Stimulated activated naive CD8-positive, alpha-beta T cell treated with anti-CD3 and anti-CD28 coated beads, Interleukin-15, amount 100 ng/mL, for 72 hours (primary cell): Measurements from ENCODE around the gene TRUB1.

ENCODE experiments used
- ATAC-seq: fragments of 150-1000 bp; cut with Tn5 transposase; 2 replicates; pipeline ENCODE4 v1.10.0; 2021; ENCODE audit warnings: mild to moderate bottlenecking, moderate library complexity
- DNase-seq, 2 donors: peaks; one replicate each; pipeline ENCODE4 v3.0.0; 2021 to 2022
- H3K27ac Mint-ChIP-seq, 2 donors: one replicate each; pipeline ENCODE4 v1.8.0; 2022; ENCODE audit warnings: mild to moderate bottlenecking in 2 of 2, mixed read lengths in 2 of 2, moderate library complexity in 2 of 2
- H3K27me3 Mint-ChIP-seq: one replicate; pipeline ENCODE4 v1.8.0; 2022; ENCODE audit warnings: mixed read lengths
- H3K4me1 Mint-ChIP-seq: one replicate; pipeline ENCODE4 v1.8.0; 2022; ENCODE audit warnings: mild to moderate bottlenecking, mixed read lengths
- H3K4me3 Mint-ChIP-seq, 2 donors: one replicate each; pipeline ENCODE4 v1.8.0; 2022; ENCODE audit warnings: mild to moderate bottlenecking in 2 of 2, mixed read lengths in 2 of 2, moderate library complexity in 1 of 2
- H3K9me3 Mint-ChIP-seq, 2 donors: one replicate each; pipeline ENCODE4 v1.8.0; 2022; ENCODE audit warnings: mixed read lengths in 2 of 2

The TRUB1 gene

GRCh38 chr10:114943000-114943399 is 5.0 kb downstream of the TRUB1 start:
- Mint-ChIP-seq H3K4me1 (peaks cover 29% of the 10 kb centered on the region), H3K9me3 (no peaks in the 10 kb centered on the region), H3K4me3 (no peak overlapping the region), H3K27ac (no peak overlapping the region), H3K27me3 (no peaks in the 10 kb centered on the region)
- DNase-seq (no peak), ATAC-seq (no peak)

GRCh38 chr10:114953047-114953446 is 15.1 kb downstream of the TRUB1 start:
- Mint-ChIP-seq H3K9me3 (no peaks in the 10 kb centered on the region), H3K4me1 (peaks cover 33% of the 10 kb centered on the region), H3K27ac (no peak overlapping the region), H3K27me3 (no peaks in the 10 kb centered on the region), H3K4me3 (no peak overlapping the region)
- ATAC-seq (no peak), DNase-seq (no peak)

- no peak for DNase-seq
- ATAC-seq = no peak
- Mint-ChIP-seq H3K9me3 (no peaks in the 10 kb centered on the region), H3K27me3 (no peaks in the 10 kb centered on the region), H3K4me3 (no peak overlapping the region), H3K4me1 (peaks cover 19% of the 10 kb centered on the region), H3K27ac (no peak overlapping the region)
Observed at GRCh38 chr10:114955984-114956383, 18.0 kb downstream of the TRUB1 start.

- H3K27ac Mint-ChIP-seq = no peak overlapping the region
- H3K27me3 Mint-ChIP-seq = no peaks in the 10 kb centered on the region
- DNase-seq = no peak
- no peaks in the 10 kb centered on the region for H3K9me3 Mint-ChIP-seq
- H3K4me1 Mint-ChIP-seq = peaks cover 19% of the 10 kb centered on the region
- H3K4me3 Mint-ChIP-seq = peak overlapping the region in 1 of 2 donors; percentile 19
- ATAC-seq = no peak
Observed at GRCh38 chr10:114956466-114956865, 18.5 kb downstream of the TRUB1 start.

- Mint-ChIP-seq H3K4me3 (no peak overlapping the region), H3K4me1 (peaks cover 19% of the 10 kb centered on the region), H3K27me3 (no peaks in the 10 kb centered on the region), H3K27ac (no peak overlapping the region), H3K9me3 (no peaks in the 10 kb centered on the region)
- DNase-seq (no peak), ATAC-seq (no peak)
Observed at GRCh38 chr10:114957122-114957521, 19.1 kb downstream of the TRUB1 start.

GRCh38 chr10:114957673-114958072 is 19.7 kb downstream of the TRUB1 start:
- no peak overlapping the region for H3K4me3 Mint-ChIP-seq
- no peak overlapping the region for H3K27ac Mint-ChIP-seq
- ATAC-seq (no peak), DNase-seq (no peak)
- no peaks in the 10 kb centered on the region for H3K27me3 Mint-ChIP-seq
- H3K9me3 Mint-ChIP-seq = peaks cover 0 to 4% of the 10 kb centered on the region in 2 donors
- peaks cover 19% of the 10 kb centered on the region for H3K4me1 Mint-ChIP-seq

- Mint-ChIP-seq H3K27ac (no peak overlapping the region), H3K27me3 (no peaks in the 10 kb centered on the region), H3K9me3 (peaks cover 0 to 9% of the 10 kb centered on the region in 2 donors), H3K4me1 (peaks cover 14% of the 10 kb centered on the region), H3K4me3 (no peak overlapping the region)
- ATAC-seq (no peak), DNase-seq (no peak)
Observed at GRCh38 chr10:114962441-114962840, 24.4 kb downstream of the TRUB1 start.

- Mint-ChIP-seq H3K4me3 (no peak overlapping the region), H3K4me1 (peaks cover 12% of the 10 kb centered on the region), H3K27me3 (no peaks in the 10 kb centered on the region), H3K27ac (no peak overlapping the region), H3K9me3 (peaks cover 0 to 9% of the 10 kb centered on the region in 2 donors)
- no peak for DNase-seq
- ATAC-seq = no peak
Observed at GRCh38 chr10:114963908-114964307, 25.9 kb downstream of the TRUB1 start.

GRCh38 chr10:114967071-114967470 is 29.1 kb downstream of the TRUB1 start:
- ATAC-seq (no peak), DNase-seq (no peak)
- Mint-ChIP-seq H3K27me3 (no peaks in the 10 kb centered on the region), H3K4me1 (peaks cover 23% of the 10 kb centered on the region), H3K27ac (no peak overlapping the region), H3K9me3 (peaks cover 0 to 9% of the 10 kb centered on the region in 2 donors), H3K4me3 (no peak overlapping the region)

- peaks cover 17% of the 10 kb centered on the region for H3K4me1 Mint-ChIP-seq
- H3K27ac Mint-ChIP-seq = peak overlapping the region in 1 of 2 donors; percentile 31
- H3K27me3 Mint-ChIP-seq = no peaks in the 10 kb centered on the region
- no peaks in the 10 kb centered on the region for H3K9me3 Mint-ChIP-seq
- no peak overlapping the region for H3K4me3 Mint-ChIP-seq
- DNase-seq (no peak), ATAC-seq (peak; percentile 62)
Observed at GRCh38 chr10:114970515-114970914, 32.5 kb downstream of the TRUB1 start.

DNA sequence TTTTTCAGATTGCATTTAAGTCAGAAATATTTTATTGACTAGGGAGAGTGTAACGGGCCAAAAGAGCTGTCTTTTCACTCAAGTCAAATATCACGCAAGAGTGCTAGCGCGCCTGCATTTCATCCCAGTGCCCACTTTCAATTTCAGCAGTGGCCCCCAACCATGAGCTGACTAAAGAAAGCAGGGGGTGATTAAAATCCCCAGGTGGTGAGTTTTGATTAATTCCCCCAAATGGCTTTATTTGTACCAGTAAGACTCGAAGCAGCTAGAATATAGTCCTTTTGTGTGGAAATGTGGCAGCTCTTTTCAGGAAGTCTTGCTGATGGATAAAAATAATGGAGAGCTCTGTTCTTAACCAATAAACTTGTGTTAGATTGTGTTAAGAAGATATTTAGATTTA is 35.3 kb downstream of the TRUB1 start:
- Mint-ChIP-seq H3K27me3 (no peaks in the 10 kb centered on the region), H3K27ac (no peak overlapping the region), H3K4me1 (peaks cover 11% of the 10 kb centered on the region), H3K4me3 (no peak overlapping the region), H3K9me3 (no peaks in the 10 kb centered on the region)
- ATAC-seq (no peak), DNase-seq (no peak)

GRCh38 chr10:114973997-114974396 is 36.0 kb downstream of the TRUB1 start:
- no peak overlapping the region for H3K27ac Mint-ChIP-seq
- no peak overlapping the region for H3K4me3 Mint-ChIP-seq
- H3K27me3 Mint-ChIP-seq = no peaks in the 10 kb centered on the region
- H3K9me3 Mint-ChIP-seq = no peaks in the 10 kb centered on the region
- no peak for DNase-seq
- no peak for ATAC-seq
- H3K4me1 Mint-ChIP-seq = peaks cover 11% of the 10 kb centered on the region

DNA sequence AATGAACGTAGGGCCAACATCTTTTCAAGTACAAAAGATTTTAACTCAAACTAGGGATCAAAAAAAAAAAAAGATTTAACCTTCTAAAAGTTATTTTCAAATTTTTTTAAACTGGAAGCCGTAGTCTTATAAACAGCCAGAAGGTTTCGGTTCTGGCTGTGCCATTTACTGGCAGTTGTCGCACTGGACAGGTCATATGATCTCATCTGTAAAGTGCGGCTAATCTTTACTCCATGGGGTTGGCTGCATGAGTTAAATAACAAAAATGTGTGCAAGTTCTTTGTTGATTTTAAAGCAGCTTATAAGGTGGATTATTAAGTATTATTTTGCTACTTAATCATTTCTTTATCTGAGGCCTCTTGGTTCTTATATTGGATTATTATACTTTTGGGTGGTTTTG is 36.6 kb downstream of the TRUB1 start:
- Mint-ChIP-seq H3K4me1 (peaks cover 8% of the 10 kb centered on the region), H3K27me3 (no peaks in the 10 kb centered on the region), H3K9me3 (no peaks in the 10 kb centered on the region), H3K4me3 (no peak overlapping the region), H3K27ac (no peak overlapping the region)
- no peak for DNase-seq
- no peak for ATAC-seq

- no peaks in the 10 kb centered on the region for H3K9me3 Mint-ChIP-seq
- H3K27me3 Mint-ChIP-seq = no peaks in the 10 kb centered on the region
- no peak for ATAC-seq
- peaks cover 6% of the 10 kb centered on the region for H3K4me1 Mint-ChIP-seq
- H3K27ac Mint-ChIP-seq = no peak overlapping the region
- no peak for DNase-seq
- no peak overlapping the region for H3K4me3 Mint-ChIP-seq
Observed at GRCh38 chr10:114975091-114975490, 37.1 kb downstream of the TRUB1 start.

GRCh38 chr10:114982989-114983388 is 45.0 kb downstream of the TRUB1 start:
- Mint-ChIP-seq H3K27ac (no peak overlapping the region), H3K9me3 (peaks cover 19 to 32% of the 10 kb centered on the region in 2 donors), H3K27me3 (no peaks in the 10 kb centered on the region), H3K4me1 (no peaks in the 10 kb centered on the region), H3K4me3 (no peak overlapping the region)
- ATAC-seq (no peak), DNase-seq (no peak)

DNA sequence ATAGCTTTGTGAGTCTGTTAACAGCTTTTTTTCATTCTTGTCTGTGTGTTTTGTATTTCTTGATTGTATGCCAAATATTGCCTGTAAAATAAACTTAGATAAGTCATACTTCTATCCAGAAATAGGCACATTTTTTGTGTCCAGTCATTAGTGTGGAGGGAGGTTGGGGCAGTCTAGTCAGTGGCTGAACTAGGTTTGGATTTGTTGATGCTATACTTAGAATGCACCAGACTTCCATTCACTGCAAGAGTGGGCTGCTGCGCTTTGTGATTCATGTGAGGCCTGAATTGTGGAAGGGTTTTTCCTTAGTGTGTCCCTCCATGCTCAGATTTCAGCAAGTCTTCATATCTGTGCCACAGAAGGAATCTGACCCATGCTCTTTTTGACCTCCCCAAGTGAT is 50.0 kb downstream of the TRUB1 start:
- Mint-ChIP-seq H3K27ac (no peak overlapping the region), H3K4me1 (no peaks in the 10 kb centered on the region), H3K9me3 (peaks cover 13 to 24% of the 10 kb centered on the region in 2 donors), H3K4me3 (no peak overlapping the region), H3K27me3 (no peaks in the 10 kb centered on the region)
- no peak for DNase-seq
- ATAC-seq = no peak

DNA sequence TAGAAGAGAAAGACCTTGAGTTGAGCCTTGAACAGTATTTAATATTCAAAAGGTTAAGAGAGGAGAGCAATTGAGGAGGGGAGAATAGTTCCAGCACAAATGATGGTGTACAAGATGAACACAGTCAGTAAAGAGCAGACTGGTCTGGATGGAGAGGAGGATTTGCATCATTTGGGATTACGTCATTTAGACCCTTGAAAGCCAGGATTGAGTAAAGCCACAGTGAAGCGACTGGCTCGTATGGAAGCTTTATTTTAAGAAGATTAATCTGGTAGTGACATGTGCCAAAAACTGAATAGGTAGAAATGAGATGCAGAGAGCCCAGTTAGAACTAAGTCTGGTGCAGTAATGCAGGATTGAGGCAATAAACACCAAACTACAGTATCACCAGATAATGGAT is 52.6 kb downstream of the TRUB1 start:
- DNase-seq (no peak), ATAC-seq (no peak)
- H3K4me3 Mint-ChIP-seq = no peak overlapping the region
- H3K27me3 Mint-ChIP-seq = no peaks in the 10 kb centered on the region
- H3K9me3 Mint-ChIP-seq = peaks cover 0 to 2% of the 10 kb centered on the region in 2 donors
- H3K4me1 Mint-ChIP-seq = no peaks in the 10 kb centered on the region
- H3K27ac Mint-ChIP-seq = no peak overlapping the region
